B cell (primary cell): ENCODE results near the gene AKT3. TPM values are rescaled to one million over a fixed set of nuclear protein-coding genes. Genes with fewer than 3 reads are reported as not detected.

Experiments used
- ATAC-seq: fragments of 200-7000 bp; cut with Tn5 transposase; one replicate; pipeline ENCODE4 v1.10.0; 2021; ENCODE audit warnings: low read depth, mild to moderate bottlenecking, moderate number of reproducible peaks, moderate library complexity
- CTCF ChIA-PET: fragments of 350-600 bp; sonication (Branson Sonifier 250); formaldehyde crosslinking; loops from one replicate; lab custom pipeline; 2021; ENCODE audit warnings: antibody characterized with exemption, inconsistent platforms; lab: Charles Lee
- POLR2A ChIA-PET: fragments of 350-600 bp; sonication (Branson Sonifier 250); formaldehyde crosslinking; loops from one replicate; lab custom pipeline; 2021; ENCODE audit warnings: antibody characterized with exemption; lab: Charles Lee
- DNase-seq: peaks from one replicate; pipeline ENCODE4 v3.0.0; 2013
- H2AFZ ChIP-seq: 2 replicates; pipeline ENCODE4 v1.6.1; 2012; ENCODE audit warnings: mild to moderate bottlenecking, low read depth, low read length; ENCODE audit not compliant: insufficient read depth, poor library complexity, severe bottlenecking
- H3K27ac ChIP-seq, 2 donors: 1 replicate in 1 of 2; 2 replicates in 1 of 2; pipeline ENCODE4 v1.5.1; 2012 to 2013; ENCODE audit warnings: low read length in 2 of 2, mild to moderate bottlenecking in 2 of 2, moderate library complexity in 1 of 2
- H3K27me3 ChIP-seq, 4 experiments: fragments of 200-600 bp in 1 of 4; sonication (generic) in 1 of 4; replicated peaks in 1 of 4; 1 replicate in 2 of 4; 2 replicates in 2 of 4; pipeline versions ENCODE4 v1.6.1 to v1.7.0; 2013 to 2016; ENCODE audit warnings: low read length in 3 of 4, mild to moderate bottlenecking in 2 of 4, mixed read lengths in 1 of 4, moderate library complexity in 1 of 4; ENCODE audit not compliant: insufficient read depth in 4 of 4, control insufficient read depth in 3 of 4; ENCODE audit errors: control extremely low read depth in 1 of 4
- H3K36me3 ChIP-seq, 2 experiments: replicated peaks in 1 of 2; 1 replicate in 1 of 2; 2 replicates in 1 of 2; pipeline versions ENCODE4 v1.6.1 to v1.7.1; 2013; ENCODE audit warnings: low read length in 1 of 2; ENCODE audit not compliant: insufficient read depth in 2 of 2, control insufficient read depth in 1 of 2; ENCODE audit errors: control extremely low read depth in 1 of 2, extremely low read depth in 1 of 2
- H3K4me1 ChIP-seq, 2 donors: fragments of 200-600 bp in 1 of 2; sonication (generic) in 1 of 2; 1 replicate in 1 of 2; 2 replicates in 1 of 2; pipeline versions ENCODE4 v1.5.1 to v1.6.1; 2013 to 2017; ENCODE audit warnings: low read length in 2 of 2; ENCODE audit not compliant: control insufficient read depth in 2 of 2, insufficient read depth in 2 of 2
- H3K4me2 ChIP-seq: replicated peaks from 2 replicates; pipeline ENCODE3; 2012; ENCODE audit warnings: mild to moderate bottlenecking, low read depth, low read length; ENCODE audit not compliant: poor library complexity, severe bottlenecking
- H3K4me3 ChIP-seq, 5 experiments: fragments of 200-600 bp in 1 of 5; sonication (generic) in 1 of 5; 1 replicate in 3 of 5; 2 replicates in 2 of 5; pipeline versions ENCODE4 v1.5.1 to v1.7.0; 2011 to 2016; ENCODE audit warnings: low read length in 4 of 5, mild to moderate bottlenecking in 4 of 5, low read depth in 2 of 5, control low read depth in 1 of 5, moderate library complexity in 1 of 5; ENCODE audit not compliant: insufficient read depth in 1 of 5; ENCODE audit errors: control extremely low read depth in 1 of 5, extremely low read depth in 1 of 5
- H3K79me2 ChIP-seq: fragments of 200-600 bp; sonication (generic); one replicate; pipeline ENCODE4 v1.6.0; 2016; ENCODE audit warnings: low read length; ENCODE audit not compliant: control insufficient read depth, insufficient read depth
- H3K9ac ChIP-seq: fragments of 200-600 bp; sonication (generic); 2 replicates; pipeline ENCODE4 v1.6.1; 2017; ENCODE audit warnings: mild to moderate bottlenecking, low read length, moderate library complexity
- H3K9me3 ChIP-seq, 3 donors: one replicate each; pipeline versions ENCODE4 v1.6.1 to v1.7.1; 2013; ENCODE audit warnings: low read length in 2 of 3; ENCODE audit not compliant: control insufficient read depth in 2 of 3, insufficient read depth in 1 of 3; ENCODE audit errors: control extremely low read depth in 1 of 3
- H4K20me1 ChIP-seq: 2 replicates; pipeline ENCODE4 v1.6.0; 2012; ENCODE audit warnings: mild to moderate bottlenecking, low read length; ENCODE audit not compliant: insufficient read depth, control insufficient read depth, poor library complexity, severe bottlenecking
- H3K27ac Mint-ChIP-seq: one replicate; pipeline ENCODE4 v1.8.0; 2021; ENCODE audit warnings: mixed read lengths
- H3K27me3 Mint-ChIP-seq: one replicate; pipeline ENCODE4 v1.8.0; 2021; ENCODE audit warnings: mixed read lengths
- H3K4me1 Mint-ChIP-seq: one replicate; pipeline ENCODE4 v1.8.0; 2021; ENCODE audit warnings: mixed read lengths
- H3K4me3 Mint-ChIP-seq: one replicate; pipeline ENCODE4 v1.8.0; 2021; ENCODE audit warnings: mixed read lengths
- H3K9me3 Mint-ChIP-seq: one replicate; pipeline ENCODE4 v1.8.0; 2022; ENCODE audit warnings: mixed read lengths; ENCODE audit not compliant: insufficient read depth
- EZH2 ChIP-seq: IDR thresholded peaks from 2 replicates; pipeline ENCODE4 v1.6.1; 2012; ENCODE audit warnings: borderline replicate concordance, low read depth, mild to moderate bottlenecking, moderate library complexity, low read length; ENCODE audit not compliant: insufficient read depth, poor library complexity, severe bottlenecking
- WGBS: methylation state at CpG from one replicate; pipeline ENCODE4 v1.1.5; 2013; ENCODE audit warnings: missing lambda C conversion rate; ENCODE audit not compliant: insufficient coverage; 5-methylcytosine and 5-hydroxymethylcytosine counted together
- intact Hi-C: fragments of 100-400 bp; cut with micrococcal nuclease; formaldehyde crosslinking; loops from one replicate; pipeline ENCODE4 v1.10.0; 2022
- polyA plus RNA-seq: library from polyadenylated mRNA; depleted of rRNA; stranded (reverse); fragments of >200 nt; gene quantifications from 2 replicates; pipeline ENCODE4 v1.2.3, GENCODE V29; 2012
- total RNA-seq, 2 donors: library from RNA; stranded (reverse); fragments of 120-200 nt in 1 of 2; gene quantifications; 1 replicate in 1 of 2; 2 replicates in 1 of 2; pipeline versions ENCODE4 v1.2.3 to v1.2.4, GENCODE V29; 2013 to 2022
- TF ChIP-seq, protein P1 (sequence below): fragments of 200-600 bp; IDR thresholded peaks from one replicate; pipeline ENCODE4 v1.8.0; 2022; ENCODE audit warnings: antibody characterized with exemption, mild to moderate bottlenecking

AKT3 gene
- total and polyA plus RNA-seq, 2 donors (not counting 1 experiment from before 2014, with no cell fraction given) = 4.4 to 148 TPM

DNA sequence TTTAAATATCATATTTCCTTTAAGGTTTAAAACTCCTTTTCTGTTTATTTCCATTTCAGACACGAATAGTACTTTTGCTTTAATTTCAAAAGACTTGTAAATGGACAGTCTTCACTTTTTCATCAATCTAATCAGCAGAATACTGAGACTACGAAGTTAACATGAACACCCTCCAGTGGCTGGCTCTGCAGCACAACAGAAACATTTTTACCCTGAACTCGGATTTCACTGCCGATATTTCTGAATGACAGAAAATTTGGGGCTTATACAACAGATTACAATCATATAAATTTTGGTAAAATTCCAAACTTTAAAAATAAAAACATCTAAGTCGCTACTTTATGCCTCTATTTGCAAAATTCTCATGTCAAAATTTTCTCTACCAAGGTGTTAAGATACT is 86.2 kb downstream of the AKT3 start:
- no peak overlapping the region for H3K27ac ChIP-seq
- H3K79me2 ChIP-seq = peaks cover 3% of the 10 kb centered on the region
- no peaks in the 10 kb centered on the region for H3K27me3 Mint-ChIP-seq
- intact Hi-C loops = no loop called here
- H3K36me3 ChIP-seq = no peaks in the 10 kb centered on the region
- H3K4me1 Mint-ChIP-seq = peaks cover 12% of the 10 kb centered on the region
- 91% methylated on average over 2 of the region's 5 CpGs for WGBS
- no peak overlapping the region for H3K9ac ChIP-seq
- H3K27me3 ChIP-seq = no peaks in the 10 kb centered on the region
- no peak overlapping the region for H3K4me2 ChIP-seq
- no peak overlapping the region for H3K4me3 ChIP-seq
- no peak for ATAC-seq
- TF ChIP-seq EZH2 = no peak
- TF ChIP-seq, protein P1, sequence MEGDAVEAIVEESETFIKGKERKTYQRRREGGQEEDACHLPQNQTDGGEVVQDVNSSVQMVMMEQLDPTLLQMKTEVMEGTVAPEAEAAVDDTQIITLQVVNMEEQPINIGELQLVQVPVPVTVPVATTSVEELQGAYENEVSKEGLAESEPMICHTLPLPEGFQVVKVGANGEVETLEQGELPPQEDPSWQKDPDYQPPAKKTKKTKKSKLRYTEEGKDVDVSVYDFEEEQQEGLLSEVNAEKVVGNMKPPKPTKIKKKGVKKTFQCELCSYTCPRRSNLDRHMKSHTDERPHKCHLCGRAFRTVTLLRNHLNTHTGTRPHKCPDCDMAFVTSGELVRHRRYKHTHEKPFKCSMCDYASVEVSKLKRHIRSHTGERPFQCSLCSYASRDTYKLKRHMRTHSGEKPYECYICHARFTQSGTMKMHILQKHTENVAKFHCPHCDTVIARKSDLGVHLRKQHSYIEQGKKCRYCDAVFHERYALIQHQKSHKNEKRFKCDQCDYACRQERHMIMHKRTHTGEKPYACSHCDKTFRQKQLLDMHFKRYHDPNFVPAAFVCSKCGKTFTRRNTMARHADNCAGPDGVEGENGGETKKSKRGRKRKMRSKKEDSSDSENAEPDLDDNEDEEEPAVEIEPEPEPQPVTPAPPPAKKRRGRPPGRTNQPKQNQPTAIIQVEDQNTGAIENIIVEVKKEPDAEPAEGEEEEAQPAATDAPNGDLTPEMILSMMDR = no peak
- no peak overlapping the region for H2AFZ ChIP-seq
- no peaks in the 10 kb centered on the region for H4K20me1 ChIP-seq
- no peak overlapping the region for H3K27ac Mint-ChIP-seq
- no peaks in the 10 kb centered on the region for H3K9me3 Mint-ChIP-seq
- ChIA-PET CTCF (no interaction called here), POLR2A (no interaction called here)
- no peak for DNase-seq
- no peaks in the 10 kb centered on the region for H3K4me1 ChIP-seq
- no peak overlapping the region for H3K4me3 Mint-ChIP-seq
- no peaks in the 10 kb centered on the region for H3K9me3 ChIP-seq

DNA sequence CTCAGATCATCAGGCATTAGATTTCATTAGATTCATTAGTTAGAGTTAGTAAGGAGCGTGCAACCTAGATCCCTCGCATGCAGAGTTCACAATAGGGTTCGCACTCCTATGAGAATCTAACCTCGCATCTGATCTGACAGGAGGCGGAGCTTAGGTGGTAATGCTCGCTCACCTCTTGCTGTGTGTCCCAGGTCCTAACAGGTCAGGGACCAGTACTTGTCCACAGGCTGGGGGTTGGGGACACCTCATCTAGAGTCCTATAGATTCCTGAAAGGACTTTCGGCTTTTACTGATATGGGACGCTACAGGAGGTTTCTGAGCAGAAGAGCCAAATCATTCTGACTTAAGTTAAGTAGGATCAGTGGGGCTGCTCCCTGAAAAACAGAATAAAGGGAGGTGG is 91.4 kb downstream of the AKT3 start:
- Histone ChIP-seq H2AFZ (no peak overlapping the region), H3K4me2 (no peak overlapping the region), H3K27ac (no peak overlapping the region), H3K4me3 (no peak overlapping the region), H3K36me3 (peaks cover 0 to 2% of the 10 kb centered on the region in 2 experiments), H3K4me1 (no peaks in the 10 kb centered on the region), H3K79me2 (peaks cover 3% of the 10 kb centered on the region), H3K9ac (no peak overlapping the region), H3K27me3 (no peaks in the 10 kb centered on the region), H3K9me3 (no peaks in the 10 kb centered on the region), H4K20me1 (no peaks in the 10 kb centered on the region)
- Mint-ChIP-seq H3K27ac (no peak overlapping the region), H3K4me3 (no peak overlapping the region), H3K4me1 (peaks cover 6% of the 10 kb centered on the region), H3K9me3 (no peaks in the 10 kb centered on the region), H3K27me3 (no peaks in the 10 kb centered on the region)
- intact Hi-C loops = no loop called here
- CTCF ChIA-PET = no interaction called here
- ATAC-seq = no peak
- no peak for DNase-seq
- POLR2A ChIA-PET = no interaction called here
- WGBS = 95% methylated on average over 8 of the region's 8 CpGs
- TF ChIP-seq EZH2 = no peak
- TF ChIP-seq, protein P1 = no peak
